ENCODE data around the gene C1orf198.
"Not testable (repeated sequence)": the region's sequence is repeated elsewhere in the genome, so short reads cannot be mapped to it uniquely, and the experiment has no call there.

The C1orf198 gene

DNA sequence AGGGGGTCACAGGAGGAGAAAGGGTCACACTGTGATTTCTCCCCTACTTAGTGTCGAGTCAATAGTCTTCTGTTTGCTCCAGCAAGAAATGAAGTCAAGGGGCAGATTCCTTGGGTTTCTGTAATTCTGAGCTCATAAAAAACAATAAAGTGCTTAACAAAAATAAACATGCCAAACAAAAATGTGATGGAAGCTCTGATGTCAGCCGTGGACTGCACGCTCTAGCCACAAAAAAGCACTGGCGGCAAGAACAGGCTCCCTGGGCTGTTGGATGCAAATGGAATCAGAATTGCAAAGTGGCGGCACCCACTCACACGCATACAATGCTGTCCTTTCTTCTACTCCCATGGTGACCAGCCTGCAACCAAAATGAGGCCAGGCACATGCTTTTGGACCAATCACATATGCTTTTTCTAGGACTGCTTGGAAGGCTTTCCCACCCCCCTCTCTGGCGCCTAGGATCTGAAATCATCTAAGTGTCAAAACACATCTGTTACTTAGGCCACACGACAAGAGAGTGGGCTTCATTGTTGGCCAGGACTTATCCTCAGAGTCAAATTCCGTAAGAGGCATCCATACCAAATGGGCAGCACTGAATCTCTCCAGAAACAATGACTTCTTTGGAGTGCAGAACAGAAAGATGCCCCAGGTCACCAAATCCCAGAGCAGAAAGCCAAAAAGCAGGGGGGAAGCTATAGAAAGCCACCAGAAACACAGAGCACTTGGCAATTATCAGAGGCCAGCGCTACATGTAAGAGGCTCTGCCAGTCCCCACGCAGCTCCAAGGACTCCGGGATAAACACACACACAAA lies 9.2 kb downstream of the C1orf198 start:
- no peak for DNase-seq

DNA sequence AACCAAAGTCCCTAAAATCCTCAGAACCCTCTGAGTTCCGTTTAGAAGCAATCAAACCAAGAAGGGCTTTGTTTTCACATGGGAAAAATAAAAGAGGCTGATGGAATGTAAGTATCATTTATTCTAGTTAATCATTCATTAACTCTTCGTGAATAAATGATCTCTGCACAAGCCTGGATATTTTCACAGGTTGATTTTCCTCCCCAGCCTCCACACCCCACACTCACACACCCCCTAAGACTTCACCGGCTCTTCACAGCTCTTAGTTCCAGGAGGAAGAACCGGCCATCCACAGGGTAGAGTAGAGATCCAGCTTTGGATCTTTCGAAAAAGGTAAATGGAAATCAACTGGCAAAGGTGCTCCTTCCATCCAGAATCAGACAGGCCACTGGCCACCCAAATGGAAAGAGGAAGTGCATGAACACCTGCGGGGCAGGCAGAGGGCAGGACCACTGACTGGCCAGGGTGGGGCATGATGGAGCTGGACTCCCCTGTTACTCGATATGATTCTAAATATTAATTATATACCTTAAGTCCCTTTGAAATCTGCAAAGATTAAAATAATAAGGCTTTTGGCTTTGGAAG lies 10.0 kb downstream of the C1orf198 start:
- DNase-seq, result no peak

DNA sequence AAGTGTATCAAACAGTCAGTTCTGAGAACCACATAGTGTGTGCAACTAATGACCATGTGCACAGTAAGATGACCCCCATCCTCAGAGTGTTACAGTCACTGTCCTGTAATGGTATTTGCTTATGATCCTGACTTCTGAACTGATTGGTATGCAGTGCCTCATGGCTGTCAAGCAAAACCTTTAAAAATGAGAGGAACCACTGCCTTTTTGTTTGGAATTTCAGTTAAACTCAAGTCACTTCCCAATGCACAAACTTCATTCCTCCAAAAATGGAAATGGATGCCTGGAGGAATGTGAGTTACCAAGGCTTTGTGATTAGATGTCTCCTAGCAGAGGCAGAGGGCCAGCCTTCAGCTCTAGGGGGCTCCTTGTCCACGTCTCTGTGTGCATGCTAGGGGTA lies 10.5 kb downstream of the C1orf198 start:
- DNase-seq, result no peak

DNA sequence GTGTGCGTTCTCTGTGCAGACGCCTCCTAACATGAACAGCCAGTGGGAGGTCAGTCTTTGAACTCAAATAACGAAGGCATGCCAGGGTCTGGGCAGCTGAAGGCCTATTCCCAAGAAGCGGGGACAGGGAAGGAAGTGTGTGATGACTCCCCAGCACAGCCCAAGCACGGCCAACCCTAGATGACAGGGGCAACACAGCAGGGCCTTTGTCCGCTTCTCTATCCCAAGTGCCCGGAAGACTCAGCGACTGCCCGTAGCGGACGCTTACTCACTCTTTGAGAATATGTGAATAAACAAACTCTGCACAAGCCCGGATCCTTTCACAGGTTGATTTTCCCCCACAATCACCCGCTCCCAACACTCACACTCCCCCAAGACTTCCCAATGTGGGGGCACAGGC lies 11.2 kb downstream of the C1orf198 start:
- no peak for DNase-seq

DNA sequence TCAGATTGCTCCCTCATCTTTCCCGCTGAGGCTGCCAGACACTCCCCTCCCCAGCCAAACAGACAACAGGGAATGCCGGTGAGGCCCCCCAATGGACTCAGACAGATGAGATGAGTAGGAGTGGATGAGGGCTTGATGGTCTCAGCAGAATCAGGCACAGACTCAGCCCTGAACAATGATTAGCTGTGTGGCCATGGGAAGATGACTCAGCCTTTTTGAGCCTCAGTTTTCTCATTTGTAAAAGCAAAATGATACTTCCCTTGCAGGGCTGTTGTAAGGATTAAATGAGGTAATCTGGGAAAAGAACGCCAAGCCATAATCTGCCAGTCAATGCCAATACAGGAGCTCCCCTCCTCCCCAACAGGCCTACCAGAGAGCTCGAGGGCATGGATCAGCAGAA lies 12.4 kb downstream of the C1orf198 start:
- DNase-seq, result no peak

DNA sequence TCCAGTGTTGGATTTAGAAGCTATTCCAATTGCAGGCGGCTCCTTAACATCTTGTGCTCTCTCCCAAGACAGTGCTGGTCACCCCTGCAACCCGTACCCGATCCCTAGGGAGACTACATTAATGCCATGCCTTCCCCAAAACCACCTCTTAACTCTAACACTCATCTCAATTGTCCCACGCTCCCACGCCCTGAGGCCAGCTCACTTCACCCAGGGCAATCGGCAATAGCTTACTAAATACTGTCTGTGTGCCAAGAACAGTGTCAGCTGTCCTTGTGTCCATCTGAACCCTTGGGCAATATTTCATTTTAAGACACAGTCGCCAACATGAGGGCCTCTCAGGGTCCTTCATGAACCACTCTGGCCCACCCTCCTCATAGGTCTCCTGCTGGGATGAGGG lies 13.9 kb downstream of the C1orf198 start:
- DNase-seq, result no peak

DNA sequence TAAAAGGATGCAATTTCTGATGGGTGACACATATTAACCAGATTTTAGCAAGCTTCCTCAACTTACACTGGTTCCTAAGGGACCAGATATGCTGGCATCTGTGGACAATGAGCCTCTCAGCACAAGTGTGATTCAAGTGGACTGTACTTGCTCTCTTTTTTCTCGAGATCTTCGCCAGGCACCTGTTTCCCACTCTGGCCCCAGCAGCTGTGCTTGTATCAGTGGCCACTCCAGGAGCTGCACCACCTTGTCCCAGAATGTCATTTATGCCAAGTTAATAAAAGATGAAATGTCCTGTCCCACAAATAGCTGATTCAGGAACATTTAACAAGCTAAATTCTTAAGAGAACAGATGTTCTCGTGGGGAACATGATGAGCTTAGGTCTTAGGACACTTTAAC lies 14.6 kb downstream of the C1orf198 start:
- DNase-seq, result no peak

DNA sequence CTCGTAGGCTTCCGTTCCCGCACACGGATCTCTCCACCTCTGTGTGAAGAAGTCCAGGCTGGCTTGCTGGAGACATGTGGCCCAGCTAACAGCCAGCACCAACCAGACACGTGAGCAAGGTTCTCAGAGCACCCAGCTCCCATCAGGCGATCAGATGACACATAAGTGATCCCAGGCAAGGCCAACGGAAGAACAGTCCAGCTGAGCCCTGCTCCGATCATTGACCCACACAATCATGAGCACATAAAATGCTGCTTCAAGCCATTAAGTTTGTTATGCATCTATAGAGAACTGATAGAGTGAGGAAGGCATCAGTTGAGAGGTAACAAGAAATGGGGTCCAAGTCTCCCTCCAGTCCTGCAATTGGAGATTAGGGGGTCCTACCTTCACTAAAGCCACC lies 15.4 kb downstream of the C1orf198 start:
- DNase-seq, result no peak

DNA sequence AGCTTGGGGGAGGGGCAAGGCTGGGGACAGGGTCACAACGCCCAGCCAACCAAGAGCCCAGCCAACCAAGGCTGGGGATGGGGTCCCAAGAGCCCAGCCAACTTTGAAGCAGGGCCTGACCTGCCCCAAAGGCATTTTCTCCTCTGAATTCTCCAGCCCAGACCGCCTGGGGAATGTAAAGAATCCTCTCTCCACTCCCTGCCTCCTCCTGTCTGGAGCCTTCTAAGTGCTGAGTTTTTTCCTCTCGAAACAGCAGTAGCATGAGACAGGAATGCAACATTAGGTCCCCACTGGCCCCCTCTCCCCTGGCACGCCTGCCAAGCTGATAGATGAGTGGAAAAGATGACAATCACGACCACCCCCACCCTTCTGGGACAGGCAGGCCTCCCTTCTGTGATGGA lies 17.0 kb downstream of the C1orf198 start:
- DNase-seq, result no peak

DNA sequence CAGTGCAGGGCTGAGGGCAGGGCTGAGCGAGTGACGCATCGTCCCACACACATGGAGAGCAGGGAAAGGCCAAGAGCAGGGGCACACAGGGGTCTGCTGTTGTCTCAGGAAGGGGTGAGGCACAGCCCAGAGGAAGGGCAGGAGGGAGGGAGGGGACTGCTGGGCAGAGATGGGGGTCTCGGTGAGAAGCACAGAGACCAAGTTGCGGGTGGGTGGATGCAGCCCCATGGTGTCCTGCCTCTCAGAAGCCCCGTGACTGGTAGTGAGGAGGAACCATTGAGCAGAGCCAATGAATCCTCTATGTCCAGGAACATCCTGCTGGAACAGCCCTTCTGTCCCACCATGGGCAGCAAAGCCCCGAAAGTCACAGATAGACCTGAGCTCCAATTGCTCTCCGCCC lies 17.8 kb downstream of the C1orf198 start:
- no peak for DNase-seq

DNA sequence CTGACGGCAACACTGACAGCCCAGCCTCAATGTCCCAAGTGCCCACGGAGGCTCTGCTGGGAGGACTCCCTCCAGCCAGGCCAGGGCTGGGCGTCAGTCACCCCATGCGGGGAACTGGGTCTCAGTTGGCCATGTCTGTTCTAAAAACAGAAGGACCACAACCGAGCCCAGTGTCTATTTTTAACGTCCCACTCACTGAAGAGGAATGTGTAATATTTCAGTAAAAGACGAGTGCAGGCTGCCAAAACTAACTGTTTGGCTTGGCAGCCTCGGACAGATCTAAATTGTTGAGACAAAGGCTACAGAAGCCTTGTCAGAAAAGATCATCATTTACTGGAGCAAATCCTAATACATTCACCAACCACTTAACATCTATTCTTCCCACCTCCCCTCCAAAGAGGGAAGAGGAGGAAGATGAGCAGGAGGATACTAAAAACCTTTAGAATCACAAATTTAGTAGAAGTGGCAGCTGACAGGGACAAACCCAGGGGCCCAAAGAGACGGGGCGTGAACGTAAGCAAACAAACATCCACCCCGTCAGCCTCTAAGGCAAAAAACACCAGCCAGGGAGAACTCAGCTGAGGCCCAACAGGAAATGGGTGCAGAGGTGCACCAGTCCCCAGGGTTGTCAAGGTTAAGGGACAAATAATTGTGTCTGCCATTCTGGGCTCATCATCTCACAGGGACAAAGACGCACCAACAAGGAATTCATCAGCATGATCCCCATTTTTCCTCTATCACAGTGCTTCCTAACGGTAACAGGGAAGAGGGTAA lies 18.7 kb downstream of the C1orf198 start:
- no peak for DNase-seq

DNA sequence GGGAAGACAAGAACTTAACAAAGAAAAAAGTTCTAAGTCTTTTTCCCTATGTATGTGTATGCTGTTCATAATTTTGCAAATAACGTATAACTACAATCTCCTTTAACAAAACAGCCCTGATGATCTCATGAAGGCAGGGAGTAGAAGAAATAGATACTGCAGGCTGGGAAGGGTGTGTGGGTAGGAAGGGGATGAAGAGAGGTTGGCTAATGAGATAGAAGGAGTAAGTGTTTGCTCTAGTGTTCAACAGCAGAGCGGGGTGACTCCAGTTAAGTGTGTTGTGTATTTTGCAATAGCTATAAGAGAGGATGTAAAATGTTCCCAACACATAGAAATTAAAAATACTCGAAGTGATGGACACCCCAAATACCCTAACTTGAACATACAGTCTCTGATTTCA lies 20.1 kb downstream of the C1orf198 start:
- no peak for DNase-seq

DNA sequence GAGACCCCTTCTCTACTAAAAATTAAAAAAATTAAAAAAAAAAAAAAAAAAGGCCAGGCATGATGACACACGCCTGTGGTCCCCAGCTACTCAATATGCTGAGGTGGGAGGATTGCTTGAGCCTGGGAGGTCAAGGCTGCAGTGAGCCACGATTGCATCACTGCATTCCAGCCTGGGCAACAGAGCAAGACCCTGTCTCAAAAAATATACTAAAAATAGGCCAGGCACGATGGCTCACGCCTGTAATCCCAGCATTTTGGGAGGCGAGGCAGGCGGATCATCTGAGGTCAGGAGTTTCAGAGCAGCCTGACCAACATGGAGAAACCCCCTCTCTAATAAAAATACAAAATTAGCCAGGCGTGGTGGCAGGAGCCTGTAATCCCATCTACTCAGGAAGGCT lies 23.1 kb downstream of the C1orf198 start:
- not testable (repeated sequence) for DNase-seq

DNA sequence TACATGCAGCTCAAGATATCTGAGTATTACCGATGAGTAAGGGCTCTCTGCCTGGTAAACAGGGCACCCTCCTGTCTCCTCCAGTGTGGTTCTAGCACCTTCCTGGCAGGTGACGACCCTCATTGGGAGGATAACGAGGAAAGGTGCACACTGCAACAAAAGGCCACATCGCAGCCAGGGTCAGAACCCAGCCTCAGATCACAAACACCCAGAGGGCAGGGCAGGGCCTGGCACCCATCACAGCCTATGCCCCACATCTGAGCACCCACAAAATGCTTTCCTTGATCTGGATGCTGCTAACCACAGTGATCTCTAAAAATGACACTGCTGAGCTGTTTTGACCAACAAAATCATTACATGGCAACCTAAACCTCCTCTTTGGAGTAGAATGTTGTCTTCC lies 23.8 kb downstream of the C1orf198 start:
- DNase-seq, result no peak

DNA sequence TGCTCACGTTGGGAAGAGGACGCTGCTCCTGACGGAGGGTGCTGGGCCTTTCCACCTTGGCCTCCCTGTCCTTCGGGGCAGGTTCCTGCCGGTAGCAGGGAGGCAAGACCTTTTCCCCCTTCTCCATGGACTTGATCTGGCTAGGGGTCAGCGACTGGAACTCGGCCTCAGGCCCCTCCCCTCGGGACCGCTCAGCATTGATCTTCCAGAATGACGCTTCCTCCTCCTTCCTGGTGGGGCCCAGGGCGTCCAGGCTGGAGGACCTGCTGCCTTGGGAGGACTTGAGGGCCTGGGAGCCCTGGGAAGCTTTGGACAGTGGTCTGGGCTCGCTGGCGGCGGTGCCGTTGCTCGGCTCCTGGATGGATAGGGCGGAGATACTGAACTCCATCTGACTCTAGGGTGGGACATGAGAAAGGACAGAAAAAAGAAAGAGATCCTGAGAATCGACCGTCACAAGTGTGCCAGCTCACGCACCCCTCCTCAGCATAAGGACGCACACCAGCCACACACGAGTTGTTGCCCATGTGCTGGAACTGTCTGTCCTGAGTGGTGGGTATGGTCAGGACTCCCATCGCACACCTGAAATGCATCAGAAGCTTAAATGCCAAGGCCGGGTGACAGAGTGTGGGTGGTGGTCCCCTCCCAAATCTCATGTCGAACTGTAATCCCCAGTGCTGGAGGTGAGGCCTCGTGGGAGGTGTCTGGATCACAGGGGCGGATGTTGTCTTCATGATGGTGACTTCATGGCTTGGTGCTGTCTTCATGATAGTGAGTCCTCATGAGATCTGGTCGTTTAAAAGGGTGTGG lies 24.6 kb downstream of the C1orf198 start:
- DNase-seq, result no peak

DNA sequence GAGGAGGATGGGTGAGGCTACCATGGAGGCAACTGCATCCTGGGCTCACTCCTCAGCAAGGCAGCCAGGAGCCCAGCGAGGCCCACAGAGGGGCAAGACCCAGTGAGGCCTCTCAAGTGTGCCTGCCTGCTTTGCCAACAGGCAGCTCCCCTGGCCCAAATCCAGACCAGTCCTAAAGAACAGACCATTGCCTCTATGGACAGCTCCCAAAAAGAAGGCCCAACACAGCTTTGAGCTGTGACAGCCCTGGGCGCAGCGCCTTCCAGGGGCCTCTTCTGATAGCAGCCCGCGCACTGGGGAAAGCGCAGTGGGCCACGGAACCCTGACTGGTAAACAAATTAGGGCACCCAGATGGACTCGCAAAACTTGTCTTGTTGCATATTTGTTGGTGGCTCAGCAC lies 25.5 kb downstream of the C1orf198 start:
- no peak for DNase-seq

DNA sequence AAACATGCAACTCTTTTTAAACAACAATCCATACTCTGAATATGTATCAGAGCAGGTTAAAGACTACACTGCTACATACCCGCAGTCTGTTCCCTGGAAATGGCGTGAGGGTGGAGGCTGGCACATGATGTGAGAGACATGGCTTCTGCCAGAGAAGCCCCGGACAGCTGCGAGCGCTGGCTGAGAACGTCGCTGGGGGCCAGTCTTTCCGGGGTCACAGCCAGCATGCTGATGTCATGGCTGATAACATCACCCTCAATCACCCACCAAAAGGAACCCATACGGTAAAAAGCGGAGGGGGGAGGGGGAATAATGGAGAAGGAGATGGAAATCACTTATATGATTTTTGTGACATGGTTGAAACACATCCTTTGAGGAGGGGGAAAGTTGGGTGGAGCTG lies 29.1 kb downstream of the C1orf198 start:
- no peak for DNase-seq

DNA sequence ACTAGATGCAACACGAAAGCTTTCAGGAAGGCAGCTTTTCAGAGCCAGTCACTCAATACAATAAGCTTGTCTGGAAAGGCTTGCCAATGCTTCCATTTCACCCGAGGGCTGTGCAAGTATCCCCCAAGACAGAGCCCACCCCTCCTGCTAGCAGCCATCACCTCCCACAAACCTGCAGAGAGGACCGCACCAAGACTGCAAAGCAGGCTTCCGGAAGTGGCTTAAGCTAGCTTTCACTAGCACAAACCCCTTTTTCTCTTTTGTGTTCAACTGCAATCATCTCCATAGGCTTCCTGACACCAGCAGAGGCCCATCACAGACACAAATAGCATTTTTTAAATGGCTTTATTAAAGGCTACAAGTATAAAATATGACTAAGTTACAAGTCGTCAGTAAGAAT lies 31.5 kb downstream of the C1orf198 start:
- no peak for DNase-seq

DNA sequence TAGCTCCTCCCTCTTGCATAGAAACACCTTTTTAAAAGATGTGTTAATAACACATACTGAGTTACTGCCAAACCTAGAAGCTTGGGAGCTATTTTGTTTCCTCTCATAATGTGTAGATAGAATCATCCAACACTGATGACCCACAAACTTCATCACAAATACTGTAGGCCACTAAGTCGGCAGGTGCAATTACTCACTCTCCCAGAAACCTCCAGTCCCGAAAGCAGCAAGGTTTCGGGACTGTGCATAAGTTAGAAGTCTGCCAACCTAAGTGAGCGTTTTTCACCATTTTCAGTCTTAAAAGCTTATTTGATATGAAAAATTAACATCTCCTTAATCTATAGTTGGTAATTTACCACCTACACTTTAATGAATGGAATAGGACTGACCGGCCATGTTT lies 32.0 kb downstream of the C1orf198 start:
- DNase-seq, result no peak

DNA sequence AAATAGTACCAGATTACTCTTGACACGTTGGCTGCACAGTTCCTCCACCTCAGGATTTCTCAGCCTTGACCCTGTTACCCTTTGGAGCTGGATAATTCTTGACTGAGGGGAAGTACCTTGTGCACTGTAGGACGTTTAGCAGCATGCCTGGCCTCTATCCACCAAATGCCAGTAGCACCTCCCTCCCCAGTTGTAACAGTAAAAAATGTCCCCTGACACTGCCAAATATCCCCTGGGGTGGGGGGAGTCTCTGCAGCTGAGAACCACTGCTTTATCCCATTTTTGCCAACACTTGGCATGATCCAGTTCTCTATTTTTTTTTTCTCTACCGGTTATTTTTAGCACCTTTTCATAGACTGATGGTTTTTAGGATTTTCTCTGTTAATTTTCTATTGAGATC lies 34.0 kb downstream of the C1orf198 start:
- no peak for DNase-seq

DNA sequence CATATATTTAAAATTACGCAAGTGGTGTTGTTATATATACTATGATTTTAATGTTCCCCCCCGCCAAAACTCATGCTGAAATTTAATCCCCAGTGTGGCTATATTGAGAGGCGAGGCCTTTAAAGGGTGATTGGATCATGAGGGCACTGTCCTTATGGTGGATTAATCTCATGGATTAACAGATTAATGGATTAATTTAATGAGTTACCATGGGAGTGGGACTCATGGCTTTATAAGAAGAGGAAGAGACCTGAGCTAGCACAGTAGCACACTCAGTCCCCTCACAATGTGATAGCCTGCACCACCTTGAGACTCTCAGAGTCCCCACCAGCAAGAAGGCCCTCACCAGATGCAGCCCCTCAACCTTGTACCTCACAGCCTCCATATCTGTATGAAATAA lies 34.8 kb downstream of the C1orf198 start:
- no peak for DNase-seq

DNA sequence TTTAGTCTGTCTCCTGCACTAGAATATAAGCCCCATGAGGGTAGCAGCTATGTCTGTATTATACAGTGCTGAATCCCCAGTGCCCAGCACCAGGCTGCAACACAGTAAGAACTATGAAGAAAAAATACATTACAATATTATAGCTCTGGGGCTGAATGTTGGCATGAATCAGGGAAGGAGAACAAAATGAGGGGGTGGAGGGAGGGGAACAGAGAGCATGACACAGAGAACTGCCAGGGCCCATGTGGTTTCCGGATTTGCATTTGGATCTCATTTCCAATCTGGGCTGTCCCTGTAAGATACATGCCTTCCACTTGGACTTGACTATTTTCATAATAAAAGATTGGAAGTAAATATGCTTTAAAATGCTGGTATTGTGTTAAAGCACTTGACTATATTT lies 35.8 kb downstream of the C1orf198 start:
- DNase-seq, result no peak

DNA sequence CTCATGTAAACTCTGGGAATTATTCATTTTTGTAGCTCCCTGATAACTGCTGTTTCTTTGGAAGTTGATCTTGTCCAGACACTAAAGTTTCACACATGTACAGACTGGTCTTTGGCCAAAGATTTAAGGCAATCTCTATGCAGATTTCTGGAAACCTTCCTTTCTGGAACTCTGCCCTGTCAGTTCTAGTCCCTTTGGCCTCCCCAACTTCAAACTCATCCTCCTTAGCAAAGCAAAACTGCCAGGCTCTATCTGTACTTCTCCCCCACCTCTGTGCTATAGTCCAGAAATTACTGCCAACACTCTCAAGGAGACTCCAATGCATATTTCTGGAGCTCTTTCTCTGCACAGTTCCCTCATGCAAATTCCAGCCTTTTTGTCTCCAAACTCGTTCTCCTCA lies 36.5 kb downstream of the C1orf198 start:
- no peak for DNase-seq

All from activated CD4-positive, alpha-beta T cell treated with anti-CD3 and anti-CD28 coated beads, Interleukin-2, Interleukin-6, amounts not matched to agents 100 ng/mL and 50 ng/mL, durations not matched to agents 16 hours and 8 hours (primary cell).